GM18519 (cell line): ENCODE data around the gene THAP2.
"Not testable (repeated sequence)": the region's sequence is repeated elsewhere in the genome, so short reads cannot be mapped to it uniquely, and the experiment has no call there.

ENCODE experiments used
- ATAC-seq: cut with Tn5 transposase; IDR thresholded peaks from one replicate; pipeline ENCODE4 v1.9.1; 2021; ENCODE audit warnings: mild to moderate bottlenecking, moderate library complexity; ENCODE audit not compliant: unreplicated experiment, low FRiP score

The THAP2 gene

GRCh38 chr12:71661977-71662530 is 2.0 kb upstream of the THAP2 start:
- ATAC-seq = no peak

GRCh38 chr12:71662849-71663560 is 1.1 kb upstream of the THAP2 start:
- peak; percentile 26 for ATAC-seq

GRCh38 chr12:71664411-71665089 is 449 bp downstream of the THAP2 start:
- ATAC-seq = peak; percentile 3

GRCh38 chr12:71665090-71665463 is 976 bp downstream of the THAP2 start:
- ATAC-seq = no peak

GRCh38 chr12:71666259-71666658 is 2.2 kb downstream of the THAP2 start:
- no peak for ATAC-seq

GRCh38 chr12:71671311-71671710 is 7.2 kb downstream of the THAP2 start:
- no peak for ATAC-seq

- no peak for ATAC-seq
These were observed 7.7 kb downstream of the THAP2 start for GRCh38 chr12:71671816-71672215.

GRCh38 chr12:71682466-71682865 is 18.4 kb downstream of the THAP2 start:
- no peak for ATAC-seq

GRCh38 chr12:71683633-71684032 is 19.5 kb downstream of the THAP2 start:
- ATAC-seq = no peak

GRCh38 chr12:71684081-71684480 is 20.0 kb downstream of the THAP2 start:
- ATAC-seq = no peak

- no peak for ATAC-seq
These were observed 21.3 kb downstream of the THAP2 start for GRCh38 chr12:71685312-71685906.

GRCh38 chr12:71685914-71686657 is 22.0 kb downstream of the THAP2 start, which contains the start of gene TMEM19:
TSS of gene TMEM19 (plus strand) at chr12:71686082. CDS start at chr12:71686681, 599 bp downstream.
- peak; percentile 74 for ATAC-seq

- no peak for ATAC-seq
These were observed 22.5 kb downstream of the THAP2 start for GRCh38 chr12:71686658-71687025.

- not testable (repeated sequence) for ATAC-seq
These were observed 23.1 kb downstream of the THAP2 start for GRCh38 chr12:71687172-71687571.

GRCh38 chr12:71688961-71689570 is 25.0 kb downstream of the THAP2 start:
- ATAC-seq = no peak

- no peak for ATAC-seq
These were observed 27.5 kb downstream of the THAP2 start for GRCh38 chr12:71691504-71692129.

GRCh38 chr12:71693126-71693525 is 29.0 kb downstream of the THAP2 start:
- no peak for ATAC-seq

- ATAC-seq = peak; percentile 4
These were observed 29.6 kb downstream of the THAP2 start for GRCh38 chr12:71693651-71694050.

GRCh38 chr12:71694099-71694820 is 30.2 kb downstream of the THAP2 start:
- peak; percentile 82 for ATAC-seq
